GM18868 (cell line): ENCODE data around the gene CTRB1.
A peak's percentile ranks its signal among the peaks of the same experiment; 100 is the strongest.

ENCODE experiments used
- ATAC-seq: cut with Tn5 transposase; IDR thresholded peaks from one replicate; pipeline ENCODE4 v1.9.1; 2021; ENCODE audit warnings: mild to moderate bottlenecking, moderate library complexity; ENCODE audit not compliant: unreplicated experiment

CTRB1 gene

DNA sequence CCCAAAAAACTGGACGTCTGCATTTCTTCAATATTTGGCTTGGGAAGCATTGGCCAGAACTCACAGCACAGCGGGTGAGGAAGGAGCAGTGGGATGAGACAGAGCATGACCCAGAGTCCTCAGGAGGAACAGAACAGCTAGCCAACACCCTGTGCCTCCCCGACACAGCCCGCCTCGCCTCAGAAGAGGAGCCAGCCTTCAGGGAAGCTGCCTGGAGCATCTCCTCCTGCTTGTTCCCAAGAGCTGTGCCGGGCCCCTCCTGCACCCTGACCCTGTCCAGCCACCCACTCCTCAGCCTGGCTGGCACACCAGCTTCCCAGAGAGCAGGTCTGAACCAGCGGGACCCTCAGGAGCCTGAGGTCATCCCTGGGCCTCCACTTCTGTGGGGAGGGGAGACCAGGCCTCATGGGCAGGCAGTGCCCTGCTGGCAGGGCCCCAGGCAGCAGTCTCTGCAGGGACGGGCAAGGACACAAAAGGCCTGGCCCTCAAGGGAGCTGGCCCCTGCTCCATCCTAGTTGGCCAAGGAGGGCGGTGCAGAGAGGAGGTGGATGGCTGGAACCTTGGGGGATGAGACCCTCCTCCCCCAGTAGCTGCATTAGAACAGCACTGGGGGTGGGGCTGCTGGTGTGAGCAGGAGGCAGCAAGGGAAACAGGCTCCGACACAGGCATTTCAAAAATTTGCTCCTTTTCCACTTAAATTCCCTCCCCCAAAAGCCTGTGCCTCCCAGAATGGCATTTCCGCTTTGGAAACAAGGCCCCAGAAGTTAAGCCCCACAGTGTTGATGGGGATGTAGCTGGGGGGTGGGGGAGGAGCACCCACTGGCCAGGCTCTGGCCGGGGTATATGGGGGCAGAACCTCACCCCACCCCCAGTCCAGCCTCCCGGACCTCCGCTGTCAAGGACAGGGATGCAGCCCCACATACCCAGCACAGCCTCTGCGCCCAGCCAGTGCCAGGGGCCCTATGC lies 34.4 kb downstream of the CTRB1 start:
- no peak for ATAC-seq

DNA sequence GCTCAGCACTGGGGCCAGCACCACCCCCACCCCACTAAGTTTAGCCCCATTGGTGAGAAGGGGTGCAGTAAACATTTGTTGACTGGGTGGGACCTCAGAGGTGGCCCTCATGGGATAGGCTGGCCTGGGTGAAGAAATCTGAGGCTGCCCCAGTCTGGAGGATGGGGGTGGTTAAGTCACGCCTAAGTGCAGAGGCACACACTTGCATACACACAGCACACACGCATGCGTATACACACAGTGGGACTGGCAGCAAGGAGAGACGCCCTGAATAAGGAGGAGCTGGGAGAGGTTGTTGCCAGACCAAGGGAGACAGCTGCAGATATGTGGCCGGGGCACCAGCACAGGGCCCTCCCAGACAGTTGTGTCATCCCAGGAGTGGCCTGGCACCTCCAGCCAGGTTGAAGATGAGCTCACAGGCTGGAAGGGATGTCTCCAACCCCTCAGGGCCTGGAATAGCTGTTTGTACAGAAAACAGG lies 35.6 kb downstream of the CTRB1 start:
- no peak for ATAC-seq

DNA sequence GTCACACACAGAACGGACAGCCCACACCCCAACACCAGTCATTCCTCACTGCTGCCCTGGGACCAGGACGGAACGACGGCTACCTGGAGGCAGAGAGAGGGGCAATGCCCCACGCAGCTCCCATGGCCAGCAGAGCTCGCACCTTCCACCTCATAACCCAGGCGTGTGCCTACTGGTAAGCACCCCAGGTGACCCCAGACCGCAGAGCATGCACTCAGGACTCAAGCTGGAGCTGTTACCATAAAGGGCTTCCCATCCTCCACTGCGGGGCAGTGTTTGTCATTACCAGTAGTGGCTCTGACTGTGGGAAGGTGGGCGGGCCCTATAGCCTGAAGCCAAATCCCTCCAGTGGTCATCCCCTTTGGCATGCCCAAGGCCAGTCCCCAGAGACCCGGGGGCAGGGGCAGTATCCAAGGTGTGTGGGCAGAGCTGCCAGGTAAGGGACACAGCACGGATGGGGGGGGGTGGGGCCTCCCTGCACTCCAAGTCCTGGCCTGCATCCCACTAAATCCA lies 37.3 kb downstream of the CTRB1 start:
- no peak for ATAC-seq

DNA sequence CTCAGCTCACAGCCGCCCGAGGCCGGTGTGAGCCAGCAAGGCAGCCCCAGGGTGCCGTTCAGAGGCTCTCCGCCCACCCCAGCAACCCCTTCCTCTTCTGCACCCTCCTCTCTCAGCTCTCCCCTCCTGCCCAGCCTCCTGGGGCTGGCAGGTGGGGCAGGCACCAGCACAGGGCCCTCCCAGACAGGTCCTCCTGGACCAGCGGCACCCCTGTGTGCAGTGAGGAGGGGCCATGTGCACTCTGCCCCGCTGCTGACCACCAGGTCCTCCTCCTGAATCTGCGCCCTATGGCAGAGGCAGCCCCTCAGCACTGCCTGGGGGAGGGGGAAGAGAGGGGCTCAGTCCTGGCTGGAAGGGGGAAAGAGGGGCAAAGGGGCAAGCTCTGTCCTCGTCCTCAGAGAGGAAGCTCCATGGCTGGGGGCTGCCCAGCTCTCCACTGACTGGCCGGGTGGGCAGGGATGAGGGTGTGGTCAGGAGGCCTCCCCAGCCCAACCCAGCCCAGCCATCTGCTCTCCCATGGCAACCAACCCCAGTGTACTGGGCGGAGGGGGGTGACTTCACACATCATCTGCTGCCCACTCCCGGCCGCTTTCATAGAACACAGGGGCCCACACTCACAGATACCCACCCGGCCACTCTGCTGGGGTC lies 38.0 kb downstream of the CTRB1 start:
- ATAC-seq: no peak

DNA sequence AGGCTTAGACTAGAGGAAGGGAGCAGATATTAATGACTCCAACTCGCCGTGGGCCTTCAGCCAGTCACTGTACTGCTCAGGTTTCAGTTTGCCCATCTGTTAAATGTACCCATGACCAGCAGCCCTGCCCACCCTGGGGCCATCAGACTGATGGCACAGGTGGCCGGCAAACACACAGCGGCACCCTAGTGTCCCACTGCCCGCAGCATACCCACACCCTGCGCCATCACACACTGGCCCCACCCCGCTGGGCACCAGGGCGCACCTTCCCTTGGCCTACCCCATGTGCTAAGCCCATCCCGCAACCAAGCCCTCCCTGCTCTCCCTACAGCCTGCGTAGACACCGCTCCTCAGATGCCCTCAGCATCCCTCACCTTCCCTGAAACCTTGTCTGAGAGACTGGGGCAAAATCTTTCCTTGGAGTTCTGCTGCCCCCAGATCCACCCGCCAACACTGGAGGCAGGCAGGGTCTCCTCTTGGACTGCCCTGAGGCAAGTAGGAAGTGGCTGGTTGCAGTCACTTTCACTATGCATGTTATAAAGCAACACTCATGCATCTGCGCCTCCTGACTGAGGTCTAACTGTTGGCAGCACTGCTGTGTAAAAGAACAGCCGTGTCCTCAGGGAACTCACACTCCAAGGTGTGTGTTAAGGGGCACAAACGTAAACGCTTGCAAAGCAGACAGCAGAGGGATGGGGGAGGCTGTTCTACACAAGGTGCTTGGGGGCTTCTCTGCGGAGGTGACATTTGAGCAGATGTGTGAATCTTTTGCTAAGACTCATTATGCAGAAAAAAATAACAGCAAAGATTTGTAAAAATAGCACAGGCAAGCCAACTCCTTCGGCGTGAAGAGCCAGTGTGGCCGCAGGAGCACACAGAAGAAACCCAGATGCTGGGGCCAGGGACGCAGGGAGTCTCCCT lies 39.4 kb downstream of the CTRB1 start:
- no peak for ATAC-seq

DNA sequence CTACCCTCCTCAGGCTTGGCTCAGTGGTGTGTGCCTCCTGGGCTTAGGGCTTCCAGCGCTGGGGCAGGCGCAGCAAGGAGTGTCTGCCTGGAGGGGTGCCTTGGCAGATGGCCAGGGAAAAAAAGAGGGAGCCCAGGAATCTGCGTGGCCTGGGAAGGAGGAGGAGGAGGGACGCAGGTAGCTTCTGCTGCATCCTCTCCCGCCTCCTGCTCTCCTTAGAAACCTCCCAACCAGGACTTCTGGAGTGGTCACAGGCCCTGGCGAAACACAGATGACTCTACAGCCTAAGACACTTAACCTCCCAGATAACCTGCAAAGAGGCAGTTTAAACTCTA lies 40.0 kb downstream of the CTRB1 start:
- ATAC-seq: no peak

DNA sequence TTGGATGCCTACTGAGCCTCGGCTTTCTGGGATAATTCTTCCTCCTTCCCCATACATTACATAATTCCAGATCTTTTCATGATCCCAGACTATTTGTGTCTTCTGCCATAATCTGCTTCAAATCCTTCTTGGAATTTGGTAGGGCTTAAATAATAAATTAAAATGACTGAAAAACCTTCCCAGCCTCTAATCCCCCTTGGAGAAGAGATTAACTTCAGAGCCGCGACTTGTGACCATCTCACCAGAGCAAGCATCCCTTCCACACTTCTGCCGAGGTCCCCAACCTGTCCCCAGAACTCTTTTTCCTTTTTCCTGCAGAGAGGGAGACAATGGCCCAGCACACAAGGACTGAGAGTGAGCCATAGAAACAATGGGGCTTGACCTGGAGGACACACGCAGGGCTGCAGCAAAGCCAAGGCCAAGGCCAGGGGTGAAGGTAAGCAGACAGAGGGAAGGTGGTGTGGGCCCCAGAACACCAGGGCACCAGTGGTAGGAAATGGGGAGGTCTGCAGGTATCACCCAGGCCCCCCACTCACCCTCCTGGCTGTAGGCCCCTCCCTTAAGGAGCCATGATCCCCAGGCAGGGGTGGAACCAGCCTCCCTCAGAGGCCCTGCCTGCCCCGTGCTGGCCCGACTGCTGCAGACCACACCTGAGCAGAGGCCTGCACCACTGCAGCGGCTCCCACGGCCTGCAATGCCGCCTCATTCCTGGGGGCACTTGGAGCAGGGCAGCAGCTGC lies 42.2 kb downstream of the CTRB1 start:
- ATAC-seq: no peak

DNA sequence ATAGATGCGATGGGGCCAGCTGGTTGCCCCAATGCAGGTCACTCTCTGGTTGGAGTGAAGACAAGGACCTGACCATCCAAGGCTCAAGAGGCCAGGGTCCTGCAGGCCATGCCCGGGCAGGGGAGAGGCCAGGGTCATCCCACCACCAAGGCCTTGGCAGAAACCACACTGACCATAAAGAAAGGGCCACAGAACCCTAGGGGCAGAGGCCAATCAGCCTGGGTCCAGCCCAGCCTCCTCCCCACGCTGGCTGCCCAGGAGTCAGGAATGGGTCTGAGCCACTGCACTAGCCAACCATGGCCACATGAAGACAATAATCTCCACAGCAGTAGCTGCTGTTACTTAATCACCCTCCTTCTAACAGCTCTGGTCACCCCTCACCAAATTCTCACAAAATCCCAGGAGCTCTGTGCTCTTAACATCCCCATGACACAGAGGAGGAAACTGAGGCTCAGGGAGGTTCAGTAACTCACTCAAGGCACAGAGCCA lies 42.8 kb downstream of the CTRB1 start:
- no peak for ATAC-seq

DNA sequence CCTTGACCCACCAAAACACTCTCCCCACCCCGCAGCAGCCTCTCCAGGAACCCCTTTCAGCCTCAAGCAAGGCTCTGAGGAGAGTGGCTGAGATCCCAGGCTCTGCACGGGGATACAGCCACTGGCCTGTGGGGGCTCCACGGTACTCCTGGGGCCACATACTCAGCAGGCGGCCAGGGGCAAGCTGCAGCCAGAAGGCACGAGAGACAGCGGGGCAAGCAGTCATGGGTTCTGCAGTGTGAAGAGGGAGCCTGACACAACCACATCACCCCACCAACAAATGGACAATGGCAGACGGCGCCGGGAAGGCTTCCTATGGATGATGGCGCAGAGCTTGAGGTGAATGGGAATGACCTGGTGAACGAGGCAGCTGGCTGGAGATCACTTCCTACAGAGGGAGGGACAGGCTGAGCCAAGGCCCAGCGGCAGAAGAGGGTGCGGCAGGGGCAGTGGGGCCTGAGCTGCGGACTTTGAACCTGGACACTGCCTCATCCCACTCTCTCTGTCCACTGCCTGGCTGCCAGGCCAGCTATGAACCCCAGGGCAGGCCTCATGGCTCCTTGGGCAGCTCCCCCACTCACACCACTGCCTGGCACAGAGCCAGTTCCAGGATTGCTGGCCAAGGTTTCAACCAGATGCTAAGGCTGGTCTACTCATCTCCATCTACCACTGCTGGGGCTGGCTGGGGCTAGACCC lies 43.5 kb downstream of the CTRB1 start:
- no peak for ATAC-seq

DNA sequence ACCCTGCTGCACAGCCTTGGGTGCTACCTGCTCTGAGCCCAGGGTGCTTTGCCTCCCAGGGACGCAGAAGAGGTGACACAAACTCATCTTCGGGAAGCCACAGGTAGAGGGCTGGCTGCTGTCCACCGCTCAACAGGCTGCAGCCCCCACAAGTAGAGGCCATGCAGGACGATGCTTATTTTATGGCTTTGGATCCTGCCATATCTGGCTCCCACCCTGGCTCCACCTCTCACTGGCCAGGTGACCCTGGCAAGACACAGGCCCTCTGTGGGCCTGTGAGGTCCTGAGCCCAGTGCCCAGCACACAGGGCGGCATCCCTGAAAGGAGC lies 44.0 kb downstream of the CTRB1 start:
- ATAC-seq: no peak

DNA sequence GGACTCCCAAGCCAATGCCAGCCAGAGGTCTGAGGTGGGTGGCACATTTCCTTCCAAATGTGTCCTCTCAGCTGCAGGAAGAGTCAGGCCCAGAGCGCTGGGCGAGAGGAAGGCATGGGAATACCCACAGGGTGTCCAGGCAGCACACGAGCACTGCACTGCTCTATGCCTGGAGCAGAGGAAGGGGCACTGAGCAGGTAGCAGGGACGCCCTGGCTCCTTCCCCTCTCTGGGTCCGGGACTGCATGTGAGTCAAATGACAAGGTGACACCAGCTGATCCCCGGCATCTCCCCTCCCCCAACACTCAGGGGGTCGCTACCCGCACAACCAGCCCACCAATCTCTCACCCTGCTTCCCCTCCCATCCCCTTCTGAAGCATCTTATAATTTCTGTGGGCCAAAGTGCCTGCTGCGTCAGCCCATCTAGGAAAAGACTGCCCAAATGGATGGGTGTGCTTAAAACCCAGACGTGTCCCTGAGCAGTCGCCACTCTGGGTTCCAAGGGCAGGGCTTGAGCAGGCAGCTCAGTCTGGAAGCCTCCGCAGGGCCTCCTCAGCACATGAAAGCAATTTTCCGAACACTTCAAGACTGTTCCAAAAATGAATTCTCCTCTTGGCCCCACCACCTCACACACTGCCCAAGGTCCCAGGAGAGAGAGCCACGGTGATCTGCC lies 44.6 kb downstream of the CTRB1 start:
- ATAC-seq: no peak

DNA sequence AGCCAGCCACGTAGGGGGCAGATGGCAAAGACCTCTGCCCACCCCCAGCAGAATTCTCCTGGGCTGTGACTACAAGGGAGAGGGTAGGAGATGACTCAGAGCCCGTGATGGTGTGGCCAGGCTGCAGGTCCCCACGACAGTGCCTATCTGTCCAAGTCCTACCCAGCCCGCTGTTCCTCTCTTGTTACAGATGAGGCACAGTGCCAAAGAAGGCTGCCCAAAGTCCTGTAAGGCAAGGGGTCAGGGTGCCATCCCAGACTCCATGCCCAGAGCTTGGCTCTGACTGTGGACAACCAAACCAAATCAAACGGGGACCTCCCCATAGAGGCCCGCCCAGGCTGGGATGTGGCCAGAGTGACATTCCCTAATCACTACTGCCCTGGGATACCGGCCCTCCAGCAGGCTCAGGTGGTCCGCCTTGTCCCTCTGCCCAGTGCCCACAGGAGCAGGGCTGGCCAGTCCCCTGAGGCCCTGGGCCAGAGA lies 45.2 kb downstream of the CTRB1 start:
- no peak for ATAC-seq

DNA sequence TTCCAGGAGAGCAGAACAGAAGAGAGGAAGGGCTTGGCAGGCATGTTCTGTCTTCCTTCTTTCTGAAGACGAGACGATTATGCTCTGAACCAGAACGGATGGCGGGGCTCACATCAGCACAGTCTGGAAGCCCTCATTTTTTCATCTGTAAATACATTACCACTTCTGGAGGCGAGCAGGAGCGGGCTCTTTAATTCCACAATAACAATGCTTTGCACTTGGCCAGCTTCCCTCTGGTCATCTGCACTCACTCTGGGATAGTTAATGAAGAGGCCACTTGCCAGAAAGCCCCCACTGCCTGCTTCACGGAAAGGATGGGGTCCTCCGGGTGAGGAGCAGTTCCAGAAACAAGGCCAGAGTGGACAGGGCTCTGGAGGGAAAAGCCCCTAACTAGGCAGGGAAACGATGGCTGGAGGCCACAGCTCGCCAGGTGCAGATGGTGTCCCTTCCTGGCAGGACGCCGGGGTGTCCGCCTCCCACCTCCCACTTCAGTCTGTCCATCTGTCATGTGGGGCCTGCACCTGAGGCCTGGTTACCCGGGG lies 45.7 kb downstream of the CTRB1 start:
- ATAC-seq: no peak

DNA sequence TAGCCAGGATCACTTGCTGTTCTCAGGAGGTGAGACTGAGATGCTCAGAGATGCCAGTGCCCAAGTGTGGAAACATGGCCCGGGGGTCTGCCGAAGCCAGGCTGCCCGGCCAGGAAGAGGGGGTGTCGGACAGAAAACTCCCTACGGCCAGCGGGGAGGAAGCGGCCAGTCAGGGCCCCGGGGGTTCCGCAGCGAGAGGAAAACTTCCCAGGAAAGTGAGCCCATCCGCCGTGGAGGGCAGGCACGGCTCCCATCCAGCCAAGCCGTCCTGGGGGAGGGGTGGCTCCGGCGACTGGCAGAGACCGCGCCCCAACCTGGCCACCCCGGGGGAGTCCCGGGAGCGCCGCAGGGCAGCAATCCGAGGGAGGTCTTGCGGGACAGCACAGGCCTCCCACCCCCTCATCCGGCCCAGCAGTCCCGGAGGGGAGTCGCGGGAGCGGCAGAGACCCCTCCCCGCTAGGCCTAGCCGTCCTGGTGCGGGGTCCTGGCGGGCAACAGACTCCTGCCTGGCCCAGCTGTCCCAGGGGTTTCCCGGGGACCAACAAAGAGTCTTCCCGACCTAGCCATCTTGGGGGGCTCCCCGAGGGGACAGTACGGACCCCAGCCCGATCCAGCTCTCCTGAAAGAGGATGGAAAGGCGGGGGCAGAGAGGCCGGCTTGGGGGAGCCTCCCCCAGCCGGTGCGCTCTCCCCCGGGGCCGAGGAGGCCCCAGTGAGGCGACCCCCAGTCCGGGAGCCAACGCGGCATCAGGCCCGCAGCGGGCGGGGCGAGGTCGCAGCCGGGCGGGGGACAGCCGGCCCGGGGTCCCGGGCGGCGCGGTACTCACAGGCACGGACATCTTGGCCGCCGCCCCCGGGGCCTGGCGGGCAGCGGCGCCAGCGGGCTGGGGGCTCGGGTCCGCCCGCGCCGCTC lies 46.5 kb downstream of the CTRB1 start:
- ATAC-seq: peak; percentile 27

DNA sequence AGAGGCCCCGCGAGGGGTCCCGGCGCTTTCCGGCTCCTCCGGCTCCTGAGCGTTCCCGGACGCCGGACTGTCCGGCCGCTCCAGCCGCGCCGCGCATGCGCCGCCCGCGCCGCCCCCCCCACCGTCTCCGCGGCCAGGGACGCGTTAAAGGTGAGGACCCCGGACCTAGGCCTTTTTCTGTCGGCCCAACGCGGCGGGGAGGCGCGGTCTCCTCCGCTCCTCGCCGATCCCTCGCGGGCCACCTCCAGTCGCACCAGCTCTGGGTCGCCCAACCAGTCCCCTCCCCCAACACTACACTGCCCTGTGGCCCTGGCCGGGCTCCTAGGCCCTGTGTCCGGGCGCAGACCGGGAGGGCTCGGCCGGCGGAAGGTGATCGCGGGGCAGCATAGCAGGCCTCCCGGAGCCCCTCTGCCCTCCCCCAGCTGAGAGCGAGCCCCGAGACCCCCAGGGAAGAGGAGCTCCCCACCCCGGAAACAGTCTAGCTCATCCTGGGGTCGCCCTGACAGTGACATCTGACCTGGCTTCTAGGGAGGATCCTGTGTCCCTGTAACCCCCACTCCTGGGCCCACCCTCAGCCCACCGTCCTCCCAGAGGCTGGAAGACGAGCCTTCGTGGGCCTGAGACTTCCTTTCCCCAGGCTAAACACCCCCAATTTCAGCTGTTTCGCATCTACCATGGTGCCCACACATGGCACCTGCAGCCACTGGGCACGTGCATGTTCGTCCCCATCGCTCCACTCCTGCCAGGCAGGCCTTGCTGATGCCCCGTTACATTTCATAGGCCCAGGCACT lies 47.3 kb downstream of the CTRB1 start:
- peak; percentile 74 for ATAC-seq

DNA sequence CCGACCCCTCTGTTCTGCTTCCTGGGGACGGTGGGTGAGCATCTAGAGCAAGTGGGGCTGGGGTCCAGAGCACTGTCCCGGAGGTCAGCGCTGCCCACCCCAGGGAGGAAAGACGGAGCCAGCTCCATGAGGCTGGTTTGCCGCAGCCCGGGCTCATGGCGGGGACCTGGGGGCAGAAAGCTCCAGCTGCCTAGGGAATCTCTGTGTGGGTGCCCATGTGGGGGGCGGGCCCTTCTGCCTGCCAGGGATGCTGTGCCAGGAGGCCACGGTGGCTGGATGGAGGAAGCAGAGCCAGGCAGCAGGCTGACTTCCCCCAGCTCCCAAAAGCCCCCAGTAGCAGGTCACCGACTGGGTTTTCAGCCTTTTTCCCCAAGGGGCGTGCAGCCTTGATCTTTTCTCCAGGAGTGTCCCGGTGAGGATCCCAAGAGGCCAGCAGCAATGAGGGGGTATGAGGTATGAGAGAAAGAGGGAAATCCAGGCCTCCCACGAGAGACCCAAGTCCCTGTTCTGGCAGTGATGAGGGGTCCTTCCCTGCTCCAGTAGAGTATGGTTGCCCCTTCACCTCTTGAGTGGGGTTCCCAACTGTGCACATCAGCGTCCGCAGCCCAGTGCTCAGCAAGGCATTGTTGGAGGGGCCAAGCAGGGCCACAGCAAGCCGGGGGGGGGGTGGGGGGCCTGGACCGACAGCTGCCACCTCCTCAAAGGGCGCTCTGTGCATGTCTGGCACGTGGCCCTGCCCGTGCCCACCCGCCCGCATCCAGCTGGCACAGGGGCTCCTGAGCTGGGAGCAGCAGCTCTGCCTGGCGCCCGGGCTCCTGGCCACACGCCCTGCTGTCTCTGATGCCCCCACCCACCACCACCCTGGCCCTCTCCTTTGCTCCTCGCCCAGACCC lies 48.2 kb downstream of the CTRB1 start:
- ATAC-seq: no peak
